ENCODE data around the gene SAMD8. TPM values are rescaled to one million over a fixed set of nuclear protein-coding genes. Genes with fewer than 3 reads are reported as not detected.
A peak's percentile ranks its signal among the peaks of the same experiment; 100 is the strongest.

SAMD8 gene
- total and polyA plus RNA-seq, 7 donors: 2.1 to 37.5 (median 25.0) TPM

- peaks cover 0 to 20% (median 4%) of the 10 kb centered on the region in 4 donors for H3K36me3 ChIP-seq
- WGBS, 2 donors: 80 to 89% methylated on average over 1 of the region's 1 CpG
- H3K9me3 ChIP-seq: no peaks in the 10 kb centered on the region
- DNase-seq: no peak
- TF ChIP-seq CTCF (IDR thresholded peaks at IDR 0.05): no peak
- TF ChIP-seq EP300 (IDR thresholded peaks at IDR 0.05): no peak
- no peak for TF ChIP-seq POLR2A (IDR thresholded peaks at IDR 0.05)
- TF ChIP-seq POLR2AphosphoS5 (IDR thresholded peaks at IDR 0.05): no peak
- H3K27me3 ChIP-seq: no peaks in the 10 kb centered on the region
- H3K27ac ChIP-seq: peak overlapping the region in 1 of 4 donors; percentile 12
- intact Hi-C loops (cut with DNase I): no loop called here
- H3K4me3 ChIP-seq: no peak overlapping the region
- H3K4me1 ChIP-seq: peaks cover 0 to 13% (median 10%) of the 10 kb centered on the region in 4 donors
These were observed 58.8 kb downstream of the SAMD8 start for GRCh38 chr10:75170215-75170614.

- Histone ChIP-seq H3K9me3 (no peaks in the 10 kb centered on the region), H3K4me3 (no peak overlapping the region), H3K4me1 (peaks cover 0 to 11% (median 5%) of the 10 kb centered on the region in 4 donors), H3K27me3 (no peaks in the 10 kb centered on the region), H3K36me3 (peaks cover 0 to 10% (median 0%) of the 10 kb centered on the region in 4 donors), H3K27ac (no peak overlapping the region)
- no peak for TF ChIP-seq CTCF (IDR thresholded peaks at IDR 0.05)
- TF ChIP-seq POLR2AphosphoS5 (IDR thresholded peaks at IDR 0.05): no peak
- TF ChIP-seq POLR2A (IDR thresholded peaks at IDR 0.05): no peak
- no peak for TF ChIP-seq EP300 (IDR thresholded peaks at IDR 0.05)
- WGBS, 2 donors: 96 to 98% methylated on average over 2 of the region's 2 CpGs
- intact Hi-C loops (cut with DNase I): no loop called here
- DNase-seq: no peak
These were observed 63.6 kb downstream of the SAMD8 start for GRCh38 chr10:75175046-75175445.

GRCh38 chr10:75176046-75176445, 64.6 kb downstream of the SAMD8 start:
- TF ChIP-seq CTCF (IDR thresholded peaks at IDR 0.05) (no peak), EP300 (IDR thresholded peaks at IDR 0.05) (no peak), POLR2A (IDR thresholded peaks at IDR 0.05) (no peak), POLR2AphosphoS5 (IDR thresholded peaks at IDR 0.05) (no peak)
- peaks cover 0 to 10% (median 0%) of the 10 kb centered on the region in 4 donors for H3K36me3 ChIP-seq

GRCh38 chr10:75176736-75177135, 65.3 kb downstream of the SAMD8 start:
- no peaks in the 10 kb centered on the region for H3K27me3 ChIP-seq
- H3K27ac ChIP-seq: no peak overlapping the region
- H3K4me3 ChIP-seq: no peak overlapping the region
- DNase-seq: no peak
- H3K4me1 ChIP-seq: peaks cover 0 to 18% (median 9%) of the 10 kb centered on the region in 4 donors
- intact Hi-C loops (cut with DNase I): no loop called here
- H3K9me3 ChIP-seq: no peaks in the 10 kb centered on the region
- peaks cover 0 to 10% (median 0%) of the 10 kb centered on the region in 4 donors for H3K36me3 ChIP-seq
- TF ChIP-seq CTCF (IDR thresholded peaks at IDR 0.05) (no peak), POLR2AphosphoS5 (IDR thresholded peaks at IDR 0.05) (no peak), EP300 (IDR thresholded peaks at IDR 0.05) (no peak), POLR2A (IDR thresholded peaks at IDR 0.05) (no peak)
- WGBS, 2 donors: 99% methylated on average over 1 of the region's 1 CpG

More at GRCh38 chr10:75176046-75176445, 64.6 kb downstream of the SAMD8 start:
- Histone ChIP-seq H3K9me3 (no peaks in the 10 kb centered on the region), H3K4me3 (no peak overlapping the region), H3K27me3 (no peaks in the 10 kb centered on the region), H3K27ac (no peak overlapping the region), H3K4me1 (peaks cover 0 to 14% (median 7%) of the 10 kb centered on the region in 4 donors)
- WGBS, 2 donors: 95% methylated on average over 6 of the region's 6 CpGs
- DNase-seq: no peak
- intact Hi-C loops (cut with DNase I): no loop called here

- Histone ChIP-seq H3K27ac (peak overlapping the region in 2 of 4 donors; percentile 51), H3K27me3 (no peaks in the 10 kb centered on the region), H3K4me1 (peaks cover 0 to 18% (median 9%) of the 10 kb centered on the region in 4 donors), H3K9me3 (no peaks in the 10 kb centered on the region), H3K36me3 (peaks cover 0 to 10% (median 0%) of the 10 kb centered on the region in 4 donors), H3K4me3 (no peak overlapping the region)
- no peak for DNase-seq
- intact Hi-C loops (cut with DNase I): no loop called here
- WGBS, 2 donors: 94 to 98% methylated on average over 1 of the region's 1 CpG
- TF ChIP-seq POLR2AphosphoS5 (IDR thresholded peaks at IDR 0.05) (no peak), POLR2A (IDR thresholded peaks at IDR 0.05) (no peak), CTCF (IDR thresholded peaks at IDR 0.05) (no peak), EP300 (IDR thresholded peaks at IDR 0.05) (no peak)
These were observed 68.3 kb downstream of the SAMD8 start for GRCh38 chr10:75179657-75180177.

Data from sigmoid colon (tissue), 7 donors.